Measurements from ENCODE around the gene PDIA4.
"Not testable (repeated sequence)": the region's sequence is repeated elsewhere in the genome, so short reads cannot be mapped to it uniquely, and the experiment has no call there.

PDIA4 gene

DNA sequence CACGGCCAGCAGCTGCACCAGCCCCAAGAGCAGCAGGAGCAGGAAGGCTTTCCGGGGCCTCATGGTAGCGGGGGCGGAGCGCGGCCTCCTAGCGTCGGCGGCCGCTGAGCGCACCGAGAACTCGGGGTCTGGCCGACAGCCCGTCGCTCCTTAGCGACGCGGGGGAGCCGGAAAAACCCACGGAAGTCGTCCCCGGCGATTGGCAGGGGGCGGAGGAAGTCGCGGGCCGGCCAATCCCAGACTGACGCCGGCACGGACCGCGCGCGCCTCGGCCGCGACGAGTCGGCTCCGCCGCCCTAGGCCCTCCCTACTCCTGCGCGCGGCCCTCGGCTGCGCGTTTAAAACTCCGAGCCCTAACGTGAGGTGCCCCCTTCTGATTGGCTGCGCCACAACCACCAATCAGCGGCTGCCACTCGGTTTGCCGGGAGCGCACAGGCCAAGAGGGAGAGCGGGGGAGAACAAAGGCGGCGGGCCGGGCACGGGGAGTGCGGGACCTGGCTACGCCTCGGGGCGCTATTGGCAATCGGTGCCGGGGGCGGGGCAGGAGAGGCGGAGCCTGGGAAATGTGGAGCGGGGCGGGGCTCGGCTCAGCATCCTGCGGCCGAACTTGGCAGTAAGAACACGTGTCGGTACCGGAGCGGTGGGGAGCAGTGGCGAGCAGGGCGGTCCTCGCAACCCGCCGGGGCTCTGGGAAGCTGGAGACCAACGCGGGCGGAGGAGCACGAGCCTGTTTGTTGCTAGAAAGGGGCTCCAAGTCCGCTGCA lies at the start of gene PDIA4:
TSS of gene PDIA4 (minus strand) at position 160 of the 764 bp plus-strand sequence. CDS start at position 63, 97 bp downstream.
- H3K4me3 Mint-ChIP-seq: peak within 1 kb of the TSS; percentile 86
- DNase-seq (ENCODE audit: low spot score in 2 of 2): peak; percentile 94 to 98
- H3K27me3 Mint-ChIP-seq: no peaks in the 10 kb centered on the region
- no peaks in the 10 kb centered on the region for H3K9me3 Mint-ChIP-seq
- ATAC-seq (ENCODE audit: low read depth): peak; percentile 83
- H3K36me3 Mint-ChIP-seq: peaks cover 5% of the 10 kb centered on the region
- H3K4me1 Mint-ChIP-seq: peaks cover 27% of the 10 kb centered on the region
- peak within 1 kb of the TSS; percentile 86 for H3K27ac Mint-ChIP-seq

DNA sequence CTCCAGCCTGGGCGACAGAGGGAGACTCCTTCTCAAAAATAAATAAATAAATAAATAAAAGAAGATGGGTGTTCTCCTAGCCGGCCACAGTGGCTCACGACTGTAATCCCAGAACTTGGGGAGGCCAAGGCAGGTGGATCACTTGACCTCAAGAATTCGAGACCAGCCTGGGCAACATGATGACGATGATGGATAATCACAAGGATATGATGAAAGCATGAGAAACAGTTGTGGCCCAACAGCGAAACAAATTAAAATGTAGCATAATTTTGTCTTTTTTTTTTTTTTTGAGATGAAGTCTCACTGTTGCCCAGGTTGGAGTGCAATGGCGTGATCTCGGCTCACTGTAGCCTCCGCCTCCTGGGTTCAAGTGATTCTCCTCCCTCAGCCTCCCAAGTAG lies 49.3 kb upstream of the PDIA4 start:
- DNase-seq (ENCODE audit: low spot score in 2 of 2): no peak
- H3K36me3 Mint-ChIP-seq: peaks cover 16% of the 10 kb centered on the region
- H3K27me3 Mint-ChIP-seq: no peaks in the 10 kb centered on the region
- peaks cover 7% of the 10 kb centered on the region for H3K4me1 Mint-ChIP-seq
- H3K9me3 Mint-ChIP-seq: no peaks in the 10 kb centered on the region
- no peak for ATAC-seq (ENCODE audit: low read depth)
- no peak overlapping the region for H3K27ac Mint-ChIP-seq
- H3K4me3 Mint-ChIP-seq: no peak overlapping the region

- Mint-ChIP-seq H3K4me1 (peaks cover 2% of the 10 kb centered on the region), H3K36me3 (peaks cover 12% of the 10 kb centered on the region), H3K4me3 (no peak overlapping the region), H3K9me3 (no peaks in the 10 kb centered on the region), H3K27ac (no peak overlapping the region), H3K27me3 (no peaks in the 10 kb centered on the region)
- no peak for ATAC-seq (ENCODE audit: low read depth)
- DNase-seq (ENCODE audit: low spot score in 2 of 2): no peak
These were observed 47.0 kb upstream of the PDIA4 start for GRCh38 chr7:149075286-149075685.

- Mint-ChIP-seq H3K36me3 (peaks cover 12% of the 10 kb centered on the region), H3K9me3 (no peaks in the 10 kb centered on the region), H3K4me3 (no peak overlapping the region), H3K27ac (peak overlapping the region; percentile 60), H3K27me3 (no peaks in the 10 kb centered on the region), H3K4me1 (peaks cover 2% of the 10 kb centered on the region)
- ATAC-seq (ENCODE audit: low read depth): no peak
- DNase-seq (ENCODE audit: low spot score in 2 of 2): no peak
These were observed 46.0 kb upstream of the PDIA4 start for GRCh38 chr7:149074116-149074885.

DNA sequence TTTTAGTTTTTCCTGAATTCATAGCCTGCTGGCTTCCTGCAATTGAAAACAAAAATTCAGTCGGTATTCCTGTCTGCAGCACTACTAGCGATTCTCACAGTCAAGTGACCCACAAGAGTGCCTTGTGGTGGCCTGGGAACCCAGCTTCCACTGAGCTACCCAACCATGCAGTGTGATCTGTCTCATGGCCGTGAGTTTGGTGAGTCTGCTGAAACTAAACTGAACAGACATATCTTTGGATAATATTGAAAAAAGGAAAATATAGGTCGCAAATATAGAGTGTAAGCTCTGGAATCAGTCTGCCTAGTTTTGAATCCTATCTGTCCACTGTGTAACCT lies 44.1 kb upstream of the PDIA4 start:
- H3K27ac Mint-ChIP-seq: no peak overlapping the region
- H3K36me3 Mint-ChIP-seq: peaks cover 11% of the 10 kb centered on the region
- no peaks in the 10 kb centered on the region for H3K9me3 Mint-ChIP-seq
- ATAC-seq (ENCODE audit: low read depth) (no peak), DNase-seq (ENCODE audit: low spot score in 2 of 2) (no peak)
- H3K27me3 Mint-ChIP-seq: no peaks in the 10 kb centered on the region
- H3K4me3 Mint-ChIP-seq: no peak overlapping the region
- H3K4me1 Mint-ChIP-seq: peaks cover 2% of the 10 kb centered on the region

GRCh38 chr7:149071641-149072437 lies 43.5 kb upstream of the PDIA4 start:
- peak overlapping the region; percentile 37 for H3K4me3 Mint-ChIP-seq
- ATAC-seq (ENCODE audit: low read depth): peak; percentile 78
- H3K27me3 Mint-ChIP-seq: no peaks in the 10 kb centered on the region
- H3K36me3 Mint-ChIP-seq: peaks cover 8% of the 10 kb centered on the region
- H3K9me3 Mint-ChIP-seq: no peaks in the 10 kb centered on the region
- peak in 1 of 2 donors; percentile 14 for DNase-seq (ENCODE audit: low spot score in 2 of 2)
- H3K27ac Mint-ChIP-seq: no peak overlapping the region
- H3K4me1 Mint-ChIP-seq: no peaks in the 10 kb centered on the region

- Mint-ChIP-seq H3K27me3 (no peaks in the 10 kb centered on the region), H3K36me3 (peaks cover 5% of the 10 kb centered on the region), H3K27ac (no peak overlapping the region), H3K4me1 (no peaks in the 10 kb centered on the region), H3K9me3 (no peaks in the 10 kb centered on the region), H3K4me3 (no peak overlapping the region)
- DNase-seq (ENCODE audit: low spot score in 2 of 2) (no peak), ATAC-seq (ENCODE audit: low read depth) (no peak)
These were observed 42.9 kb upstream of the PDIA4 start for GRCh38 chr7:149071182-149071635.

GRCh38 chr7:149070372-149071125 lies 42.2 kb upstream of the PDIA4 start:
- Mint-ChIP-seq H3K4me1 (no peaks in the 10 kb centered on the region), H3K9me3 (no peaks in the 10 kb centered on the region), H3K27me3 (no peaks in the 10 kb centered on the region), H3K27ac (no peak overlapping the region), H3K4me3 (no peak overlapping the region), H3K36me3 (peaks cover 5% of the 10 kb centered on the region)
- DNase-seq (ENCODE audit: low spot score in 2 of 2) (no peak), ATAC-seq (ENCODE audit: low read depth) (no peak)

GRCh38 chr7:149067869-149068268 lies 39.6 kb upstream of the PDIA4 start:
- H3K4me3 Mint-ChIP-seq: no peak overlapping the region
- no peaks in the 10 kb centered on the region for H3K9me3 Mint-ChIP-seq
- peaks cover 5% of the 10 kb centered on the region for H3K4me1 Mint-ChIP-seq
- H3K27me3 Mint-ChIP-seq: no peaks in the 10 kb centered on the region
- H3K36me3 Mint-ChIP-seq: peaks cover 5% of the 10 kb centered on the region
- DNase-seq (ENCODE audit: low spot score in 2 of 2): no peak
- peak overlapping the region; percentile 66 for H3K27ac Mint-ChIP-seq
- ATAC-seq (ENCODE audit: low read depth): no peak

GRCh38 chr7:149063476-149063875 lies 35.2 kb upstream of the PDIA4 start:
- Mint-ChIP-seq H3K9me3 (no peaks in the 10 kb centered on the region), H3K27ac (no peak overlapping the region), H3K4me1 (peaks cover 5% of the 10 kb centered on the region), H3K27me3 (no peaks in the 10 kb centered on the region), H3K36me3 (peaks cover 3% of the 10 kb centered on the region), H3K4me3 (peak overlapping the region; percentile 39)
- ATAC-seq (ENCODE audit: low read depth) (no peak), DNase-seq (ENCODE audit: low spot score in 2 of 2) (no peak)

GRCh38 chr7:149062217-149062899 lies 34.1 kb upstream of the PDIA4 start:
- H3K4me3 Mint-ChIP-seq; DNase-seq (ENCODE audit: low spot score in 2 of 2); H3K27me3 Mint-ChIP-seq; H3K9me3 Mint-ChIP-seq; H3K36me3 Mint-ChIP-seq; H3K4me1 Mint-ChIP-seq; ATAC-seq (ENCODE audit: low read depth); H3K27ac Mint-ChIP-seq: not testable (repeated sequence)

GRCh38 chr7:149060156-149060555 lies 31.9 kb upstream of the PDIA4 start:
- Mint-ChIP-seq H3K4me3 (no peak overlapping the region), H3K27me3 (no peaks in the 10 kb centered on the region), H3K4me1 (peaks cover 4% of the 10 kb centered on the region), H3K9me3 (no peaks in the 10 kb centered on the region), H3K36me3 (no peaks in the 10 kb centered on the region), H3K27ac (no peak overlapping the region)
- DNase-seq (ENCODE audit: low spot score in 2 of 2) (no peak), ATAC-seq (ENCODE audit: low read depth) (no peak)

DNA sequence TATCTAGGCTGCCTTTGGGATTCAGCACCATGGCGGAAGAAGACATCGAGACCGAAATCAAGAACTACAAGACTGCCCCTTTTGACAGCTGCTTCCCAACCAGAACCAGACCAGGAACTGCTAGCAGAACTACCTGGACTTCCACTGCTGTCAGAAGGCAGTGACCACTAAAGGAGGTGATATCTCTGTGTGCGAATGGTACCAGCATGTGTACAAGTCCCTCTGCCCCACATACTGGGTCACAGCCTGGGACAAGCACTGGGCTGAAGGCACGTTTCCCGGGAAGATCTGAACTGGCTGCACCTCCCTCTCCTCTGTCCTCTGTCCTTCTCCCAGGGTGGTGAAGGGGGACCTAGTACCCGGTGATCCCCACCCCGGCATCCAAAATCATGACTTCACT lies 25.6 kb upstream of the PDIA4 start:
- H3K4me1 Mint-ChIP-seq: no peaks in the 10 kb centered on the region
- no peak for ATAC-seq (ENCODE audit: low read depth)
- no peak overlapping the region for H3K4me3 Mint-ChIP-seq
- no peak overlapping the region for H3K27ac Mint-ChIP-seq
- no peak for DNase-seq (ENCODE audit: low spot score in 2 of 2)
- H3K36me3 Mint-ChIP-seq: no peaks in the 10 kb centered on the region
- H3K9me3 Mint-ChIP-seq: no peaks in the 10 kb centered on the region
- H3K27me3 Mint-ChIP-seq: peaks cover 4% of the 10 kb centered on the region

Data from memory B cell (primary cell).